ENCODE results near the gene CFAP77. TPM values are rescaled to one million over a fixed set of nuclear protein-coding genes. Genes with fewer than 3 reads are reported as not detected.

Gene CFAP77
- total RNA-seq, 1 donor from 2014 or later = not detected

GRCh38 chr9:132552041-132552440 lies 142.0 kb downstream of the CFAP77 start:
- TF ChIP-seq CTCF (IDR thresholded peaks at IDR 0.05; ENCODE audit: insufficient read depth, low read length, severe bottlenecking) = no peak
- no peak overlapping the region for H3K4me3 ChIP-seq (ENCODE audit: low read depth, low read length)
- no peak for FAIRE-seq
- DNase-seq (ENCODE audit: low read depth) = no peak
- no peaks in the 10 kb centered on the region for H3K36me3 ChIP-seq (ENCODE audit: control insufficient read depth, insufficient read depth, low read length)
- H3K27me3 ChIP-seq (ENCODE audit: control insufficient read depth, insufficient read depth, low read length) = no peaks in the 10 kb centered on the region

GRCh38 chr9:132554755-132555154 lies 144.7 kb downstream of the CFAP77 start:
- TF ChIP-seq CTCF (IDR thresholded peaks at IDR 0.05; ENCODE audit: insufficient read depth, low read length, severe bottlenecking) = no peak
- FAIRE-seq = no peak
- DNase-seq (ENCODE audit: low read depth) = no peak
- Histone ChIP-seq H3K27me3 (ENCODE audit: control insufficient read depth, insufficient read depth, low read length) (no peaks in the 10 kb centered on the region), H3K4me3 (ENCODE audit: low read depth, low read length) (no peak overlapping the region), H3K36me3 (ENCODE audit: control insufficient read depth, insufficient read depth, low read length) (no peaks in the 10 kb centered on the region)

- no peaks in the 10 kb centered on the region for H3K27me3 ChIP-seq (ENCODE audit: control insufficient read depth, insufficient read depth, low read length)
- no peak for DNase-seq (ENCODE audit: low read depth)
- TF ChIP-seq CTCF (IDR thresholded peaks at IDR 0.05; ENCODE audit: insufficient read depth, low read length, severe bottlenecking) = no peak
- H3K36me3 ChIP-seq (ENCODE audit: control insufficient read depth, insufficient read depth, low read length) = no peaks in the 10 kb centered on the region
- FAIRE-seq = no peak
- no peak overlapping the region for H3K4me3 ChIP-seq (ENCODE audit: low read depth, low read length)
These were observed 145.5 kb downstream of the CFAP77 start for GRCh38 chr9:132555528-132555927.

- TF ChIP-seq CTCF (IDR thresholded peaks at IDR 0.05; ENCODE audit: insufficient read depth, low read length, severe bottlenecking) = no peak
- H3K27me3 ChIP-seq (ENCODE audit: control insufficient read depth, insufficient read depth, low read length) = no peaks in the 10 kb centered on the region
These were observed 146.2 kb downstream of the CFAP77 start for GRCh38 chr9:132556235-132556634.

GRCh38 chr9:132556714-132557113 lies 146.7 kb downstream of the CFAP77 start:
- no peak for DNase-seq (ENCODE audit: low read depth)
- no peak for TF ChIP-seq CTCF (IDR thresholded peaks at IDR 0.05; ENCODE audit: insufficient read depth, low read length, severe bottlenecking)
- no peak overlapping the region for H3K4me3 ChIP-seq (ENCODE audit: low read depth, low read length)
- H3K36me3 ChIP-seq (ENCODE audit: control insufficient read depth, insufficient read depth, low read length) = no peaks in the 10 kb centered on the region
- H3K27me3 ChIP-seq (ENCODE audit: control insufficient read depth, insufficient read depth, low read length) = no peaks in the 10 kb centered on the region
- no peak for FAIRE-seq

More at GRCh38 chr9:132556235-132556634, 146.2 kb downstream of the CFAP77 start:
- DNase-seq (ENCODE audit: low read depth) (no peak), FAIRE-seq (no peak)
- Histone ChIP-seq H3K36me3 (ENCODE audit: control insufficient read depth, insufficient read depth, low read length) (no peaks in the 10 kb centered on the region), H3K4me3 (ENCODE audit: low read depth, low read length) (no peak overlapping the region)

- no peak for FAIRE-seq
- no peaks in the 10 kb centered on the region for H3K27me3 ChIP-seq (ENCODE audit: control insufficient read depth, insufficient read depth, low read length)
- TF ChIP-seq CTCF (IDR thresholded peaks at IDR 0.05; ENCODE audit: insufficient read depth, low read length, severe bottlenecking) = no peak
These were observed 147.1 kb downstream of the CFAP77 start for GRCh38 chr9:132557159-132557558.

More at GRCh38 chr9:132557159-132557558, 147.1 kb downstream of the CFAP77 start:
- no peak for DNase-seq (ENCODE audit: low read depth)
- no peak overlapping the region for H3K4me3 ChIP-seq (ENCODE audit: low read depth, low read length)
- H3K36me3 ChIP-seq (ENCODE audit: control insufficient read depth, insufficient read depth, low read length) = no peaks in the 10 kb centered on the region

All from bronchial epithelial cell (primary cell).